K562 (cell line): ENCODE data around the gene TKT. TPM values are rescaled to one million over a fixed set of nuclear protein-coding genes. Genes with fewer than 3 reads are reported as not detected.

ENCODE experiments used
- ATAC-seq: fragments of 200-7000 bp; cut with Tn5 transposase; 3 replicates; pipeline ENCODE4 v1.9.1; 2020; ENCODE audit warnings: moderate library complexity
- BruUV-seq: library from RNA; stranded (reverse); fragments of 400-500 nt; replicated peaks from 2 replicates; lab custom pipeline; 2021; lab: Mats Ljungman, UMichigan
- CTCF ChIA-PET: fragments of 300-600 bp; formaldehyde crosslinking; extraction: SDS; loops from one replicate; lab custom pipeline; 2021; ENCODE audit warnings: low intra/inter-chr PET ratio; lab: Yijun Ruan, JAX
- POLR2A ChIA-PET: fragments of 300-600, 350-650 bp; sonication (Branson Sonifier 250); formaldehyde crosslinking; extraction: SDS; loops from one replicate; lab custom pipeline; 2021; ENCODE audit warnings: antibody characterized with exemption, inconsistent platforms; lab: Yijun Ruan, JAX
- DNase-seq, 4 experiments: peaks; one replicate each; pipeline versions ENCODE4 v3.0.0 to v3.0.0-alpha.2; 2011 to 2018; ENCODE audit warnings: low spot score in 3 of 4, mixed read lengths in 3 of 4; ENCODE audit errors: extremely low read depth in 1 of 4
- FAIRE-seq: peaks from 2 replicates; lab custom pipeline; 2011; peaks lifted over from hg19 to GRCh38; lab: Jason Lieb, UNC
- H2AFZ ChIP-seq: 2 replicates; pipeline ENCODE4 v1.6.0; 2011; ENCODE audit warnings: low read depth, low read length, control low read depth, inconsistent platforms
- H3K27ac ChIP-seq: fragments of 200-600 bp; 3 replicates; pipeline ENCODE4 v1.8.0; 2011; ENCODE audit warnings: low read depth, mild to moderate bottlenecking, control low read depth, inconsistent platforms, low read length, moderate library complexity, mixed read lengths; ENCODE audit errors: extremely low read depth
- H3K27me3 ChIP-seq, 2 experiments: fragments of 300-600 bp in 1 of 2; 2 replicates in 1 of 2; 3 replicates in 1 of 2; pipeline versions ENCODE4 v1.6.0 to v1.8.0; 2011; ENCODE audit warnings: inconsistent platforms in 2 of 2, low read length in 2 of 2, mild to moderate bottlenecking in 1 of 2, mixed read lengths in 1 of 2, moderate library complexity in 1 of 2; ENCODE audit not compliant: control insufficient read depth in 2 of 2, insufficient read depth in 2 of 2
- H3K36me3 ChIP-seq: fragments of 300-600 bp; 3 replicates; pipeline ENCODE4 v1.8.0; 2011; ENCODE audit warnings: mild to moderate bottlenecking, low read length, inconsistent platforms; ENCODE audit not compliant: control insufficient read depth, insufficient read depth
- H3K4me1 ChIP-seq, 2 experiments: fragments of 200-600 bp in 1 of 2; replicated peaks in 1 of 2; 2 replicates in 1 of 2; 3 replicates in 1 of 2; pipeline versions ENCODE4 v1.5.1 to v1.8.0; 2011; ENCODE audit warnings: inconsistent platforms in 2 of 2, low read length in 2 of 2, mild to moderate bottlenecking in 1 of 2, mixed read lengths in 1 of 2, moderate library complexity in 1 of 2; ENCODE audit not compliant: control insufficient read depth in 2 of 2, insufficient read depth in 2 of 2
- H3K4me2 ChIP-seq: 2 replicates; pipeline ENCODE4 v1.6.1; 2011; ENCODE audit warnings: low read length, control low read depth, inconsistent platforms, mixed read lengths; ENCODE audit not compliant: insufficient read depth
- H3K4me3 ChIP-seq: fragments of 200-600 bp; sonication (generic), shearing (Covaris generic); 2 replicates; pipeline ENCODE4 v1.5.1; 2016; ENCODE audit warnings: control low read depth, inconsistent platforms
- H3K79me2 ChIP-seq: fragments of 200-600 bp; 3 replicates; pipeline ENCODE4 v1.8.0; 2011; ENCODE audit warnings: low read length, inconsistent platforms; ENCODE audit not compliant: control insufficient read depth, insufficient read depth
- H3K9ac ChIP-seq, 2 experiments: 2 replicates each; pipeline versions ENCODE4 v1.6.0 to v1.6.1; 2011; ENCODE audit warnings: low read depth in 2 of 2, low read length in 2 of 2, control low read depth in 1 of 2, inconsistent platforms in 1 of 2, mild to moderate bottlenecking in 1 of 2, mixed read lengths in 1 of 2; ENCODE audit not compliant: insufficient read depth in 1 of 2
- H3K9me1 ChIP-seq: one replicate; pipeline ENCODE4 v1.6.0; 2011; ENCODE audit warnings: inconsistent platforms, mild to moderate bottlenecking, low read length, moderate library complexity; ENCODE audit not compliant: control insufficient read depth, insufficient read depth
- H3K9me3 ChIP-seq: replicated peaks from 2 replicates; pipeline ENCODE4 v1.5.1; 2011; ENCODE audit warnings: low read depth, low read length, inconsistent platforms; ENCODE audit not compliant: control insufficient read depth, insufficient read depth
- H4K20me1 ChIP-seq: replicated peaks from 2 replicates; pipeline ENCODE4 v1.6.1; 2011; ENCODE audit warnings: low read length, inconsistent platforms, mixed read lengths; ENCODE audit not compliant: control insufficient read depth, insufficient read depth
- CREB3 ChIP-seq: fragments of 450-650 bp; conservative IDR thresholded peaks from 2 replicates; pipeline ENCODE4 v1.6.1; 2016; ENCODE audit warnings: missing genetic modification characterization, low read depth, mild to moderate bottlenecking, missing compliant biosample characterization, moderate library complexity
- KLF13 ChIP-seq: fragments of 450-650 bp; IDR thresholded peaks from 2 replicates; pipeline ENCODE4 v1.6.1; 2016; ENCODE audit warnings: missing genetic modification characterization, low read depth, mild to moderate bottlenecking, missing compliant biosample characterization, moderate library complexity, borderline replicate concordance
- LARP7 ChIP-seq: fragments of 450-650 bp; IDR thresholded peaks from 2 replicates; pipeline ENCODE4 v1.6.1; 2016
- MAX ChIP-seq: sonication (generic); formaldehyde crosslinking; IDR thresholded peaks from 2 replicates; pipeline ENCODE4 v1.9.0; 2022; ENCODE audit warnings: mild to moderate bottlenecking, missing genetic modification reagents
- ZNF12 ChIP-seq: sonication (generic); formaldehyde crosslinking; IDR thresholded peaks from 2 replicates; pipeline ENCODE4 v1.4.0; 2020; ENCODE audit warnings: mild to moderate bottlenecking, missing genetic modification reagents
- WGBS: fragments of 100-300 bp; shearing (Covaris generic); methylation state at CpG from one replicate; pipeline ENCODE4 v1.1.6; 2016; ENCODE audit warnings: low coverage, mixed read lengths; ENCODE audit not compliant: insufficient coverage; ENCODE audit errors: missing lambda C conversion rate; 5-methylcytosine and 5-hydroxymethylcytosine counted together
- in situ Hi-C: fragments of 300-500 bp; cut with MboI; formaldehyde crosslinking; loops from 4 replicates; pipeline ENCODE4 v1.15.0; 2018; ENCODE audit warnings: inconsistent platforms, mixed read lengths
- intact Hi-C: fragments of 100-400 bp; cut with micrococcal nuclease; formaldehyde crosslinking; loops from 2 replicates; pipeline ENCODE4 v1.14.2; 2022
- polyA plus RNA-seq, 8 experiments: library from polyadenylated mRNA; depleted of rRNA in 4 of 8; stranded (reverse) in 5 of 8; unstranded in 3 of 8; fragments of >200 nt; fragmentation: Nextera tagmentation in 2 of 8; fragmentation: Illumina TruSeq in 1 of 8; extraction: Ambion mirVana in 2 of 8; extraction: Trizol in 1 of 8; gene quantifications; 2 replicates each; pipeline versions ENCODE4 v1.2.1 to v1.2.3, GENCODE V29; 2011 to 2014; ENCODE audit warnings: inconsistent platforms in 1 of 8, missing spikeins in 1 of 8
- total RNA-seq, 7 experiments: library from RNA; depleted of rRNA in 6 of 7; stranded (reverse); fragments of >200 nt in 6 of 7; fragmentation: Illumina TruSeq in 2 of 7; extraction: Trizol in 2 of 7; gene quantifications; 2 replicates each; pipeline versions ENCODE4 v1.2.1 to v1.2.3, GENCODE V29; 2011 to 2021; ENCODE audit warnings: low replicate concordance in 1 of 7

Gene TKT
- total and polyA plus RNA-seq, 9 of the 15 experiments (the other 6 are each of a cell fraction or from before 2014, with no cell fraction given) = 58.1 to 401 (median 187) TPM

GRCh38 chr3:53260286-53260785, 4.5 kb upstream of the TKT start:
- ATAC-seq (no peak), FAIRE-seq (no peak), DNase-seq (no peak)
- Histone ChIP-seq H3K79me2 (peaks cover 8% of the 10 kb centered on the region), H3K36me3 (no peaks in the 10 kb centered on the region), H3K4me2 (no peak overlapping the region), H4K20me1 (no peaks in the 10 kb centered on the region), H3K9me1 (peaks cover 2% of the 10 kb centered on the region), H3K4me3 (no peak overlapping the region), H3K9me3 (no peaks in the 10 kb centered on the region), H3K27me3 (no peaks in the 10 kb centered on the region), H3K9ac (no peak overlapping the region; a peak in 1 of 4 replicates), H2AFZ (no peak overlapping the region), H3K27ac (no peak overlapping the region), H3K4me1 (peaks cover 12% of the 10 kb centered on the region in 2 experiments; a peak in 4 of 5 replicates)
- 53% methylated on average over 3 of the region's 4 CpGs for WGBS
- in situ Hi-C loops = no loop called here
- ChIA-PET CTCF (no interaction called here), POLR2A (no interaction called here)
- no peak for TF ChIP-seq LARP7
- no TSS peak for BruUV-seq
- intact Hi-C loops = no loop called here

GRCh38 chr3:53259427-53260259, 3.8 kb upstream of the TKT start:
- no peak overlapping the region for H3K4me3 ChIP-seq
- peak overlapping the region; percentile 81 for H2AFZ ChIP-seq
- no peak for DNase-seq
- peaks cover 12 to 19% of the 10 kb centered on the region in 2 experiments; a peak in 4 of 5 replicates for H3K4me1 ChIP-seq
- H3K9ac ChIP-seq = peak overlapping the region in 1 of 2 experiments; percentile 17; a peak in 1 of 4 replicates
- H3K36me3 ChIP-seq = peaks cover under 1% of the 10 kb centered on the region; the same call in 1 of the 3 replicates
- FAIRE-seq = no peak
- H3K27ac ChIP-seq = no peak overlapping the region
- no TSS peak for BruUV-seq
- no peak for ATAC-seq
- peaks cover 14% of the 10 kb centered on the region for H3K79me2 ChIP-seq
- no peaks in the 10 kb centered on the region for H3K9me3 ChIP-seq
- WGBS = 66% methylated on average over 8 of the region's 9 CpGs
- CTCF ChIA-PET = no interaction called here
- intact Hi-C loops = no loop called here
- H3K27me3 ChIP-seq = no peaks in the 10 kb centered on the region
- peaks cover 3% of the 10 kb centered on the region; the same call in 1 of the 2 replicates for H4K20me1 ChIP-seq
- H3K9me1 ChIP-seq = peaks cover 2% of the 10 kb centered on the region
- POLR2A ChIA-PET = interaction anchor here (1.2 kb wide), 1 partner anchor 10 kb away, joined by 3 read pairs; no protein-coding TSS in a partner anchor
- in situ Hi-C loops = no loop called here
- no peak overlapping the region for H3K4me2 ChIP-seq
- no peak for TF ChIP-seq MAX (CRISPR knock-in tag)
- no peak for TF ChIP-seq CREB3
- TF ChIP-seq KLF13 = no peak
- TF ChIP-seq ZNF12 = no peak
